Measurements from ENCODE around the gene ZNHIT1.
A peak's percentile ranks its signal among the peaks of the same experiment; 100 is the strongest.

The ZNHIT1 gene

GRCh38 chr7:101170617-101171441 lies 47.1 kb upstream of the ZNHIT1 start:
- TF ChIP-seq CTCF (IDR thresholded peaks at IDR 0.05; ENCODE audit: low read depth, low read length): no peak
- Histone ChIP-seq H3K27ac (no peak overlapping the region), H3K36me3 (no peaks in the 10 kb centered on the region), H3K4me3 (ENCODE audit: low read depth, low read length) (no peak overlapping the region), H3K9me3 (ENCODE audit: severe bottlenecking) (peaks cover 9% of the 10 kb centered on the region), H3K27me3 (ENCODE audit: insufficient read depth, low read depth, severe bottlenecking) (peaks cover 94% of the 10 kb centered on the region)
- no peak for DNase-seq

GRCh38 chr7:101171442-101171837 lies 46.5 kb upstream of the ZNHIT1 start:
- peak; percentile 32 for DNase-seq
- H3K9me3 ChIP-seq (ENCODE audit: severe bottlenecking): peaks cover 9% of the 10 kb centered on the region
- no peaks in the 10 kb centered on the region for H3K36me3 ChIP-seq
- H3K27me3 ChIP-seq (ENCODE audit: insufficient read depth, low read depth, severe bottlenecking): peaks cover 92% of the 10 kb centered on the region
- H3K27ac ChIP-seq: no peak overlapping the region
- peak; percentile 44; the same call in 1 of the 2 replicates for TF ChIP-seq CTCF (IDR thresholded peaks at IDR 0.05; ENCODE audit: low read depth, low read length)
- H3K4me3 ChIP-seq (ENCODE audit: low read depth, low read length): no peak overlapping the region

GRCh38 chr7:101172005-101172853 lies 45.7 kb upstream of the ZNHIT1 start:
- Histone ChIP-seq H3K27ac (no peak overlapping the region), H3K9me3 (ENCODE audit: severe bottlenecking) (peaks cover 9% of the 10 kb centered on the region), H3K36me3 (no peaks in the 10 kb centered on the region), H3K27me3 (ENCODE audit: insufficient read depth, low read depth, severe bottlenecking) (peaks cover 91% of the 10 kb centered on the region), H3K4me3 (ENCODE audit: low read depth, low read length) (no peak overlapping the region)
- DNase-seq: no peak
- peak; percentile 28; the same call in 1 of the 2 replicates for TF ChIP-seq CTCF (IDR thresholded peaks at IDR 0.05; ENCODE audit: low read depth, low read length)

GRCh38 chr7:101172854-101173751 lies 44.9 kb upstream of the ZNHIT1 start:
- no peak for DNase-seq
- H3K27me3 ChIP-seq (ENCODE audit: insufficient read depth, low read depth, severe bottlenecking): peaks cover 91% of the 10 kb centered on the region
- no peak overlapping the region for H3K27ac ChIP-seq

More at GRCh38 chr7:101172854-101173751, 44.9 kb upstream of the ZNHIT1 start:
- Histone ChIP-seq H3K9me3 (ENCODE audit: severe bottlenecking) (peaks cover 9% of the 10 kb centered on the region), H3K4me3 (ENCODE audit: low read depth, low read length) (no peak overlapping the region), H3K36me3 (no peaks in the 10 kb centered on the region)
- TF ChIP-seq CTCF (IDR thresholded peaks at IDR 0.05; ENCODE audit: low read depth, low read length): no peak

Data from WERI-Rb-1 (cell line).